PC-9 (cell line): Measurements from ENCODE around the gene TTC28.

Experiments used
- EZH2 ChIP-seq: fragments of 200-600 bp; sonication (generic); IDR thresholded peaks from 2 replicates; pipeline ENCODE4 v1.8.0; 2017; ENCODE audit warnings: antibody characterized with exemption, low read depth
- TF ChIP-seq, protein P1 (sequence below): fragments of 200-600 bp; sonication (generic); conservative IDR thresholded peaks from 2 replicates; pipeline ENCODE4 v1.6.1; 2017; ENCODE audit warnings: mixed run types, antibody characterized with exemption, mild to moderate bottlenecking, moderate library complexity

GRCh38 chr22:28395520-28395919 lies 284.1 kb downstream of the TTC28 start:
- TF ChIP-seq, protein P1, sequence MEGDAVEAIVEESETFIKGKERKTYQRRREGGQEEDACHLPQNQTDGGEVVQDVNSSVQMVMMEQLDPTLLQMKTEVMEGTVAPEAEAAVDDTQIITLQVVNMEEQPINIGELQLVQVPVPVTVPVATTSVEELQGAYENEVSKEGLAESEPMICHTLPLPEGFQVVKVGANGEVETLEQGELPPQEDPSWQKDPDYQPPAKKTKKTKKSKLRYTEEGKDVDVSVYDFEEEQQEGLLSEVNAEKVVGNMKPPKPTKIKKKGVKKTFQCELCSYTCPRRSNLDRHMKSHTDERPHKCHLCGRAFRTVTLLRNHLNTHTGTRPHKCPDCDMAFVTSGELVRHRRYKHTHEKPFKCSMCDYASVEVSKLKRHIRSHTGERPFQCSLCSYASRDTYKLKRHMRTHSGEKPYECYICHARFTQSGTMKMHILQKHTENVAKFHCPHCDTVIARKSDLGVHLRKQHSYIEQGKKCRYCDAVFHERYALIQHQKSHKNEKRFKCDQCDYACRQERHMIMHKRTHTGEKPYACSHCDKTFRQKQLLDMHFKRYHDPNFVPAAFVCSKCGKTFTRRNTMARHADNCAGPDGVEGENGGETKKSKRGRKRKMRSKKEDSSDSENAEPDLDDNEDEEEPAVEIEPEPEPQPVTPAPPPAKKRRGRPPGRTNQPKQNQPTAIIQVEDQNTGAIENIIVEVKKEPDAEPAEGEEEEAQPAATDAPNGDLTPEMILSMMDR: no peak
- no peak for TF ChIP-seq EZH2
